Large intestine (tissue), 3 donors: ENCODE data around the gene CCM2. TPM values are rescaled to one million over a fixed set of nuclear protein-coding genes. Genes with fewer than 3 reads are reported as not detected.

Experiments used
- DNase-seq, 2 donors: peaks; one replicate each; pipeline versions ENCODE4 v3.0.0 to v3.0.0-alpha.2; 2013
- H3K27ac ChIP-seq: one replicate; pipeline ENCODE4 v1.5.1; 2013; ENCODE audit warnings: low read length
- H3K27me3 ChIP-seq: 2 replicates; pipeline ENCODE4 v1.6.1; 2013; ENCODE audit warnings: low read length; ENCODE audit not compliant: control insufficient read depth, insufficient read depth
- H3K36me3 ChIP-seq: 2 replicates; pipeline ENCODE4 v1.6.1; 2013; ENCODE audit warnings: low read length; ENCODE audit not compliant: control insufficient read depth, insufficient read depth
- H3K4me1 ChIP-seq: one replicate; pipeline ENCODE4 v1.6.1; 2013; ENCODE audit warnings: low read length; ENCODE audit not compliant: control insufficient read depth, insufficient read depth
- H3K4me3 ChIP-seq: one replicate; pipeline ENCODE4 v1.5.1; 2013; ENCODE audit warnings: low read length
- H3K9me3 ChIP-seq: one replicate; pipeline ENCODE4 v1.6.1; 2013; ENCODE audit warnings: mild to moderate bottlenecking, low read depth, low read length, moderate library complexity; ENCODE audit not compliant: control insufficient read depth
- WGBS: methylation state at CpG from one replicate; pipeline ENCODE4 v1.1.5; 2013; ENCODE audit warnings: low lambda C conversion rate; ENCODE audit not compliant: insufficient coverage; 5-methylcytosine and 5-hydroxymethylcytosine counted together
- polyA plus RNA-seq: library from polyadenylated mRNA; unstranded; fragments of 120-200 nt; gene quantifications from one replicate; pipeline ENCODE4 v1.2.1, GENCODE V29; 2013

The CCM2 gene
- polyA plus RNA-seq, 1 donor = 19.5 TPM

- Histone ChIP-seq H3K27me3 (no peaks in the 10 kb centered on the region), H3K36me3 (no peaks in the 10 kb centered on the region), H3K9me3 (no peaks in the 10 kb centered on the region), H3K4me3 (no peak overlapping the region), H3K4me1 (peaks cover 7% of the 10 kb centered on the region), H3K27ac (no peak overlapping the region)
- DNase-seq = peak; percentile 23 to 62
Measured at GRCh38 chr7:45114926-45115325, 114.9 kb downstream of the CCM2 start.

- Histone ChIP-seq H3K4me1 (peaks cover 3% of the 10 kb centered on the region), H3K27me3 (no peaks in the 10 kb centered on the region), H3K27ac (no peak overlapping the region), H3K36me3 (no peaks in the 10 kb centered on the region), H3K9me3 (no peaks in the 10 kb centered on the region), H3K4me3 (no peak overlapping the region)
- WGBS = no CpG with 5 or more reads among the region's 1 CpG
- no peak for DNase-seq
Measured at GRCh38 chr7:45116048-45116447, 116.0 kb downstream of the CCM2 start.

GRCh38 chr7:45117582-45117981, 117.6 kb downstream of the CCM2 start:
- no peak overlapping the region for H3K4me3 ChIP-seq
- H3K36me3 ChIP-seq = no peaks in the 10 kb centered on the region
- no peak overlapping the region for H3K27ac ChIP-seq
- no peaks in the 10 kb centered on the region for H3K27me3 ChIP-seq
- H3K4me1 ChIP-seq = peaks cover 3% of the 10 kb centered on the region
- no CpG with 5 or more reads among the region's 4 CpGs for WGBS
- no peak for DNase-seq
- no peaks in the 10 kb centered on the region for H3K9me3 ChIP-seq

GRCh38 chr7:45118292-45118691, 118.3 kb downstream of the CCM2 start:
- Histone ChIP-seq H3K9me3 (no peaks in the 10 kb centered on the region), H3K4me1 (peaks cover 3% of the 10 kb centered on the region), H3K27ac (no peak overlapping the region), H3K36me3 (no peaks in the 10 kb centered on the region), H3K27me3 (no peaks in the 10 kb centered on the region), H3K4me3 (no peak overlapping the region)
- no peak for DNase-seq
- WGBS = no CpG with 5 or more reads among the region's 4 CpGs

GRCh38 chr7:45118889-45119331, 118.9 kb downstream of the CCM2 start:
- Histone ChIP-seq H3K9me3 (no peaks in the 10 kb centered on the region), H3K4me1 (peaks cover 3% of the 10 kb centered on the region), H3K27ac (no peak overlapping the region), H3K27me3 (no peaks in the 10 kb centered on the region), H3K4me3 (no peak overlapping the region), H3K36me3 (no peaks in the 10 kb centered on the region)
- WGBS = no CpG with 5 or more reads among the region's 3 CpGs
- no peak for DNase-seq

- DNase-seq = no peak
- Histone ChIP-seq H3K9me3 (no peaks in the 10 kb centered on the region), H3K27me3 (no peaks in the 10 kb centered on the region), H3K4me1 (peaks cover 2% of the 10 kb centered on the region), H3K36me3 (no peaks in the 10 kb centered on the region), H3K4me3 (no peak overlapping the region), H3K27ac (no peak overlapping the region)
- no CpG with 5 or more reads among the region's 3 CpGs for WGBS
Measured at GRCh38 chr7:45119550-45119949, 119.5 kb downstream of the CCM2 start.

- Histone ChIP-seq H3K27me3 (no peaks in the 10 kb centered on the region), H3K4me1 (no peaks in the 10 kb centered on the region), H3K9me3 (no peaks in the 10 kb centered on the region), H3K36me3 (no peaks in the 10 kb centered on the region), H3K4me3 (no peak overlapping the region), H3K27ac (no peak overlapping the region)
- no CpG with 5 or more reads among the region's 16 CpGs for WGBS
- DNase-seq = no peak
Measured at GRCh38 chr7:45122975-45123860, 123.2 kb downstream of the CCM2 start.

GRCh38 chr7:45123913-45124710, 124.1 kb downstream of the CCM2 start:
- Histone ChIP-seq H3K9me3 (no peaks in the 10 kb centered on the region), H3K27me3 (no peaks in the 10 kb centered on the region), H3K4me3 (no peak overlapping the region), H3K36me3 (no peaks in the 10 kb centered on the region), H3K27ac (no peak overlapping the region), H3K4me1 (no peaks in the 10 kb centered on the region)
- WGBS = no CpG with 5 or more reads among the region's 12 CpGs
- no peak for DNase-seq

- H3K27ac ChIP-seq = no peak overlapping the region
- no CpG with 5 or more reads among the region's 11 CpGs for WGBS
- H3K4me1 ChIP-seq = no peaks in the 10 kb centered on the region
- no peaks in the 10 kb centered on the region for H3K9me3 ChIP-seq
- DNase-seq = no peak
- no peak overlapping the region for H3K4me3 ChIP-seq
- H3K27me3 ChIP-seq = no peaks in the 10 kb centered on the region
- H3K36me3 ChIP-seq = no peaks in the 10 kb centered on the region
Measured at GRCh38 chr7:45125193-45125904, 125.3 kb downstream of the CCM2 start.
